ENCODE measurements around the gene GPR146. TPM values are rescaled to one million over a fixed set of nuclear protein-coding genes. Genes with fewer than 3 reads are reported as not detected.

The GPR146 gene
- total RNA-seq, 1 experiment from 2014 or later = 2.9 TPM

GRCh38 chr7:1100834-1101562, 56.7 kb downstream of the GPR146 start:
- no TSS peak for BruUV-seq (replicated peaks)
- no peak for TF ChIP-seq REST (IDR thresholded peaks at IDR 0.05; ENCODE audit: insufficient read depth in 1 of 2, low read depth in 2 of 2, low read length in 1 of 2)
- no peak for TF ChIP-seq TCF7L2 (IDR thresholded peaks at IDR 0.05; ENCODE audit: low read depth, low read length)
- ATAC-seq (no peak), DNase-seq (ENCODE audit: low read depth, low spot score) (no peak)
- H3K27me3 ChIP-seq (ENCODE audit: control insufficient read depth, insufficient read depth, low read length) = no peaks in the 10 kb centered on the region
- H3K36me3 ChIP-seq (ENCODE audit: control insufficient read depth, insufficient read depth, low read length) = no peaks in the 10 kb centered on the region
- ChIA-PET CTCF (no interaction called here), POLR2A (no interaction called here)
- H3K27ac ChIP-seq (ENCODE audit: low read length) = no peak overlapping the region
- in situ Hi-C loops (cut with HindIII; ENCODE audit: low pct_unique_long_range_greater_than_20kb, low sequenced_read_pairs) (no loop called here), intact Hi-C loops (cut with micrococcal nuclease; ENCODE audit: unreplicated experiment) (no loop called here)
- H3K4me3 ChIP-seq (ENCODE audit: low read depth in 2 of 2, low read length in 2 of 2) = no peak overlapping the region
- peaks cover 4% of the 10 kb centered on the region; the same call in 1 of the 2 replicates for H3K4me1 ChIP-seq (ENCODE audit: control insufficient read depth, insufficient read depth, low read length)
- no peaks in the 10 kb centered on the region for H3K9me3 ChIP-seq (ENCODE audit: control insufficient read depth, insufficient read depth, low read depth, low read length)

- POLR2A ChIA-PET = no interaction called here
- DNase-seq (ENCODE audit: low read depth, low spot score) = no peak
- in situ Hi-C loops (cut with HindIII; ENCODE audit: low pct_unique_long_range_greater_than_20kb, low sequenced_read_pairs) = no loop called here
- Histone ChIP-seq H3K36me3 (ENCODE audit: control insufficient read depth, insufficient read depth, low read length) (no peaks in the 10 kb centered on the region), H3K27ac (ENCODE audit: low read length) (no peak overlapping the region), H3K4me3 (ENCODE audit: low read depth in 2 of 2, low read length in 2 of 2) (no peak overlapping the region), H3K9me3 (ENCODE audit: control insufficient read depth, insufficient read depth, low read depth, low read length) (no peaks in the 10 kb centered on the region), H3K4me1 (ENCODE audit: control insufficient read depth, insufficient read depth, low read length) (no peaks in the 10 kb centered on the region), H3K27me3 (ENCODE audit: control insufficient read depth, insufficient read depth, low read length) (no peaks in the 10 kb centered on the region)
- no TSS peak for BruUV-seq (replicated peaks)
- CTCF ChIA-PET = no interaction called here
- TF ChIP-seq TCF7L2 (IDR thresholded peaks at IDR 0.05; ENCODE audit: low read depth, low read length) (no peak), CTCF (IDR thresholded peaks at IDR 0.05) (no peak), REST (IDR thresholded peaks at IDR 0.05; ENCODE audit: insufficient read depth in 1 of 2, low read depth in 2 of 2, low read length in 1 of 2) (no peak)
- intact Hi-C loops (cut with micrococcal nuclease; ENCODE audit: unreplicated experiment) = no loop called here
- ATAC-seq = no peak
These were observed 57.5 kb downstream of the GPR146 start for GRCh38 chr7:1101563-1102431.

Data from Panc1 (cell line).